Activated CD8-positive, alpha-beta memory T cell treated with anti-CD3 and anti-CD28 coated beads for 36 hours (primary cell): ENCODE measurements around the gene IL18RAP. TPM values are rescaled to one million over a fixed set of nuclear protein-coding genes. Genes with fewer than 3 reads are reported as not detected.

ENCODE experiments used
- CTCF ChIA-PET: fragments of 350-600 bp; sonication (Branson Sonifier 250); formaldehyde crosslinking; loops from one replicate; lab custom pipeline; 2021; ENCODE audit warnings: antibody characterized with exemption; lab: Charles Lee
- POLR2A ChIA-PET: fragments of 350-600 bp; sonication (Branson Sonifier 250); formaldehyde crosslinking; loops from one replicate; lab custom pipeline; 2021; ENCODE audit warnings: antibody characterized with exemption; lab: Charles Lee
- total RNA-seq, 2 experiments: library from RNA; stranded (reverse); gene quantifications; one replicate each; pipeline ENCODE4 v1.2.3, GENCODE V29; 2021

Gene IL18RAP
- total RNA-seq, 2 experiments from 2014 or later = 7.6 to 10.2 TPM

DNA sequence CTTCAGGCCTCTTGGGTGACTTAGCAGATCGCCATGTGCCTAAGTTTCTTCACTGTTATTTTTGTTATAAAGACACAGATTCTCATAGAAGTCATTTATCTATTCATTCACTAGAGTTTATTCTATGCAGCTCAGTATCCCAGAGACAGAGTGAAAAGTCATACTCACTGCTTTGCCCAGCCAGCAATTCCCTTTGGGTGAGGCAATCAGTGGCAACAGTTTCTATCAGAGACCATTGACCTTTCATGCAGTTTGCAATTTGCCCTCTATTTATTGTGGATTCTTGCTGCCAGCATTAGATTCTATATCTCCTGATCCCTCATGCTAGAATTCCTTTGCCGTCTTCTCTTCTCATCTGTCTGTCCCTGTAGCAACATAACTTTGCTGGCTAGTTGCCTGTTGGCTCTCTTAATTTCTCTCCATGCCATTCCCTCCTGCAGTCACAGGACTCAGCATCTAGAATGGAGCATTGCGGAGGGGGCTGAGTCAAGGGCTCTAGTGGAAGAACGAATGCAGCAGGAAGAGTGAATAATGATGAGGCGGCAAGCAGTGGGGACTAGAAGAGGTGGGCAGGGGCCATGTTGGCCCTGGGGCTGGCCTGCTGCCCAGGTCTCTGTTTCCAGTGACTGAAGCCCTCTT is 62.3 kb downstream of the IL18RAP start:
- CTCF ChIA-PET = no interaction called here
- POLR2A ChIA-PET = no interaction called here

DNA sequence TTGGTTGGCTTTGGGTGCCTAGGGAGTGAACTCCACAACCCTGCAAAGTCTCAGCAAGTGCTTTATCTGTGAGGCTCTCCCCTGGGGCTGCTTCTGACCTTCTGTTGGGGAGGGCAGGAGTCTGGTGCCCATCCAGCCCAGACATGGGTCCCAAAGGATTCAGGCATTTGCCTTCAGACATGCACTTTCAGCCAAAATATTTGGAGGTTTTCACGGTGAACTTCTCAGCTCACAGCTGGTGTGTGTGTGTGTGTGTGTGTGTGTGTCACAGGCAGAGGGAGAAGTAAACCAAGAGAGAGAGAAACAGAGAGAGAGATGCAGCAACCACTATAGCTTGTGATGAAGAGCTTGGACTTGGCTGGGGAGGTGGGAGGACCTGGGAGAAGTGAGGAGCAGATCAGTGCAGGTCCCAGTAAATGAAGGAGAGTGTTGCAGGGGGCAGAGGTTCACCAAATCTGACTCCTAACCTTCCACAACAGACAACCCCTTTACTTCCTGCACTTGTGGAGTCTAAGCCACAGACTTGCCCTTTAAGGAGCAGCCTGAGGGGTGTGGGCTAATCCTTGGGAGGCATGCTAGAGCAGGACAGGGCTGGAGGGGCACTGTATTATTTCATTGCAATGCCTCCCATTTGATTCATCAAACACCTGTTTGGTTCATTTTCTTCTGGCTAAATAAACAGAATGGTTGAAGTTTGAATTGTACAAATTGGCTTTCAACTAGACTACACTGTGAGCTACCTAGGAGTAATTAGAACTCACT is 64.2 kb downstream of the IL18RAP start:
- POLR2A ChIA-PET = no interaction called here
- CTCF ChIA-PET = interaction anchor here (2.7 kb wide), 1 partner anchor 14 kb away, joined by 10 read pairs; the partner anchor contains the start of gene SLC9A4

DNA sequence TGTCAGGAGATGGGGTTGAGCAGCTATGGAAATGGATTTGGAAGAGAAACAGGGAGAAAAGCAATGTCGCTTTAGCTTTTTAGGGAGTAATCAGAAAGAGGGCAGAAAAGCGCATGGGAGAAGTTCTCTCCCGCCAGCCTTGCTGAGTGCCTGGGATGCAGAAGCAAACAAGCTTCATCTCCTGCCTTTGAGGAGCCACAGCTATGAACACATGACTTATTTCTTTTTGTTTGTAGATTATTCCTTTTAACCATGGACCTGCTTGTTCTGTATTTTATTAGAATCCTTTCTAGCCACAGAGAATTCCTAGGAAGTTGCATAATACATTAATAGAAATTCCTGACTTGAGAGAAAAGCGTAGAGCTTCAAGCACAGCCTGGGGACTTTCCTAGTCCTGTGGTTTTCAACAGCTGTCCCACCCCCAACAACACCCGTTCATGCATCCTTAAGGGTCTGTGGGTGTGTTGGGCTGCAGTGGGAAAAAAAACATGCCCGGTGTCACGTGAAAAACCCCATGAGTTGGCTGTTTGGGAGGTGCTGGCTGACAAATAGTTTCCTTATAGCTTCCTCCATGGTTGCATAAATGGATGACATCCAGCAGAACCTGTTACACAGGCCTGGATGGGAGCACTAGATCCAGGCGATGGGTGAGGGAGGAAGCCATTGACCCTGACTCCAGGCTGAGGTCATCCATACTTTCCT is 65.0 kb downstream of the IL18RAP start:
- CTCF ChIA-PET = interaction anchor here (2.7 kb wide), 1 partner anchor 15 kb away, joined by 10 read pairs; the partner anchor contains the start of gene SLC9A4
- POLR2A ChIA-PET = no interaction called here

DNA sequence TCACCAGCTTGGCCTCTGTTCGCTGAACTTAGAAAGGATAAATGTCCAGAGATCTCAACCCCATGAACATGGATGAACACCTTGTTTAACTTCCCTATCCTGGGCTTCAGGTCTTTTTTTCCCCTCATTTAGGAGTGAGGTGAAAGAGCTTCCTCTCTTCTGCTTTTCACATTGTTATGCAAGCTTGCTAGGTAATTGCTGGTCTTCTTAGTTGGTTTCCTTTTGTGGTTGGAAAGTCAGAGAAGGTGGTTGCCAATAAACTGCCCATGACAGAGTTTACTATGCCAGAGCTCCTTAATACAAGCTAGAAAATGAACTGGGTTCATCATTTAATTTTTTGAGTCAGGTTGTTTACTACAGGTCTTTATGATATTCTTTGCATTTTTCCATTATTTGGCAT is 66.7 kb downstream of the IL18RAP start:
- POLR2A ChIA-PET = interaction anchor here (0.7 kb wide), 1 partner anchor 534 kb away, joined by 6 read pairs; no protein-coding TSS in a partner anchor
- CTCF ChIA-PET = no interaction called here

DNA sequence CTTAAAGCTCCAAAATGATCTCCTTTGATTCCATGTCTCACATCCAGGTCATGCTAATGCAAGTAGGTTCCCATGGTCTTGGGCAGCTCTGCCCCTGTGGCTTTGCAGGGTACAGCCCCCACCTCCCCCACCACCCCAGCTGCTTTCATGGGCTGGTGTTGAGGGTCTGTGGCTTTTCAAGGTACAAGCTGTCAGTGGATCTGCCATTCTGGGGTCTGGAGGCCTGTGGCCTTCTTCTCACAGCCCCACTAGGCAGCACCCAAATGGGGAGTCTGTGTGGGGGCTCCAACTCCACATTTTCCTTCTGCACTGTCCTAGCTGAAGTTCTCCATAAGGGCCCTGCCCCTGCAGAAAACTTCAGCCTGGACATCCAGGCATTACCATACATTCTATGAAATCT is 69.0 kb downstream of the IL18RAP start:
- ChIA-PET POLR2A (no interaction called here), CTCF (no interaction called here)

DNA sequence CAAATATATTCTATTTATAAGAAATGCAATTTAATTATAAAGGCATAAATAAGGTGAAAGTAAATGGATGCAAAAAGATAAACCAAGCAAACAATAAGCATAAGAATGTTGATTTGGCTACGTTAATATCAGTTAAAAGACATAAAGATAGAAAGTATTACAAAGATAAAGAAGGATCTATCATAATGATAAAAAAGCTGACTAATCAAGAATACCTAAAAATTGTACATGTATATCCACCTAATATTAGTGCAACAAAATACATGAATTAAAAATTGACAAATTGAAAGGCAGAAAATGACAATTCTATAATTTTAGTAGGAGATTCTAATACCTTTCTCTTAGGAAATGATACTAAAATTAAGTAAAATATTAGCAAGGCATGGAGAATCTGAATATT is 71.6 kb downstream of the IL18RAP start:
- POLR2A ChIA-PET = no interaction called here
- CTCF ChIA-PET = no interaction called here

DNA sequence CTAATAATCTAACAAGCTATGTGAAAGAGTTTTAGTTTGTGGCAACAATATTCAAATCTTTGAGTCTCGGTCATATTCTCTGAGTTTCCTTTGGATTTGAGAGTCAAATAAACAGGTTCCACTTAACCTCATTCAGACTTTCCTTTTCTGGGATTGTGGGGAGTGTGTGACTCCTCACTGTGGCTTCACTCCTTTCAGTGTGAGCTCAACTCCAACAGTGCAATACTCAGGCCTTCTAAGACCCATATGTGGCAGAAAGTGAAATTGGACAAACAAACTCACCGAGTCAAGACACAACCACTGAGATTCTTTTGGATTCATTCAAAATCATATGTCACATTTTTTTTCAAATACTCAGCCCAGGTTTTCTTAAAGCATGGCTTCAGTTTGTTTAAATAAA is 75.5 kb downstream of the IL18RAP start:
- POLR2A ChIA-PET = no interaction called here
- CTCF ChIA-PET = no interaction called here

DNA sequence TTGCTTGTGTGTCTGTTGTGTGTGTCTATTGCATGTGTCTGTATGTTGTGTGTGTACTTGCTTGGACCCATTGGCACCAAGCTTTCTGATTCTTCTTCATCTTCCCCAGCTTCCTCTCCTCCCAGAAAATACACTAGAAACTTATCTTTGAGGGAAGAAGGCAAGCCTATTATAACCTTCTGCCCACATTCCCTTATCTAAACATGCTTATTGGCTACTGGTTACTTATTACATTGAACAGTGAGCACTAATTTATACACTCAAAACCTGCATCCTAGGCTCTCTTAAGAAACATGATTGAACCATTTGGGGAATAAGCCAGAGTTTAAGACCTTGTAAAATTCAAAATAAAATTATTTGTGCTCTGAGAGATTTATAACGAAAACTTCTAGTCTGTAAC is 76.6 kb downstream of the IL18RAP start:
- ChIA-PET POLR2A (no interaction called here), CTCF (no interaction called here)

Other genes starting within 250 kb of the IL18RAP start
- gene IL1RL2, start 236.1 kb upstream of the IL18RAP start, total RNA-seq = under 1 TPM; 0.06 to 0.27 TPM
- under 1 TPM; 0.25 to 0.48 TPM for gene IL1RL1, start 111.6 kb upstream of the IL18RAP start, total RNA-seq
- gene IL18R1, start 67.4 kb upstream of the IL18RAP start, total RNA-seq = 10 to 100 TPM; 25.1 to 25.8 TPM
- gene SLC9A4, start 50.1 kb downstream of the IL18RAP start, total RNA-seq = under 1 TPM in 1 of 2 experiments, not detected in 1; 0.06 TPM
- not detected for gene SLC9A2, start 196.4 kb downstream of the IL18RAP start, total RNA-seq